SKM-1 treated with dmso at 0.1 percent for 144 hours (cell line): Measurements from ENCODE around the gene DIAPH3.

Source experiments
- DNase-seq: peaks from one replicate; lab custom pipeline; 2025; ENCODE audit not compliant: unreplicated experiment; lab: John Stamatoyannopoulos, UW

The DIAPH3 gene

DNA sequence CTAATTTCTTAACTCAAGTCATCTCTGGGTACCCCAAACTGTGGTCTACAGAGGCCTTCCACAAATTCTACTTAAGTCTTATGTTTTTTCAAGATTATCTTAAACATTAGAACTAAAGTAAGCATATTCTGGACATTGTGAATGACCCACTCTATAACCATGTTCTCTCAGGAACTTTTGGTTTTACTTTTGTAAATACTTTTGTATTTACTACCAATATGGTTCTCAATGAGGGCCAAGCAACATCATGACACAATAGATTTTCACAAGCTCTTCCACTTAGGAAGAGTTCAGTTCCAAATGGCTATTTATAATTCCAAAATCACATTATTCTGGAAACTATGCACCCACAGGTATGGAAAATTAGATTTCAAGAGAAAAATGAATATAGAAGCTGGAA, 10.8 kb downstream of the DIAPH3 start:
- DNase-seq: no peak

DNA sequence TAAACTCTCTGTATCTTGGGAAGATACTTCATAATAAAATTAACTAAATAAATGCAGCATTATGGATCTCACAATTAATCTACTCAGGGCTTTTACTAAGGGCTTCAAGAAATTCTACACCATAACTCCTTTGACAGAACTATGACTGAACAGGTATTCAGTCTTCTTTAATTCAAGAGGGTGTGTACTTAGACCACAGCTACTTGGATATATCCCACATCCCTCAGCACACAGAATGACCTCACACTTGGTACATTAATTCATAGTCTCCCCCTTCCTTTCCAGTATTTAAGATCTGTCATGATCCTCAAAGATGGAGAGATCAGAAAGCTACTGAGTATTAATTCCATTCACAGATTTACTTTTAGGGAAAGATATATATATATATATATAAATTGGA, 11.6 kb downstream of the DIAPH3 start:
- no peak for DNase-seq

DNA sequence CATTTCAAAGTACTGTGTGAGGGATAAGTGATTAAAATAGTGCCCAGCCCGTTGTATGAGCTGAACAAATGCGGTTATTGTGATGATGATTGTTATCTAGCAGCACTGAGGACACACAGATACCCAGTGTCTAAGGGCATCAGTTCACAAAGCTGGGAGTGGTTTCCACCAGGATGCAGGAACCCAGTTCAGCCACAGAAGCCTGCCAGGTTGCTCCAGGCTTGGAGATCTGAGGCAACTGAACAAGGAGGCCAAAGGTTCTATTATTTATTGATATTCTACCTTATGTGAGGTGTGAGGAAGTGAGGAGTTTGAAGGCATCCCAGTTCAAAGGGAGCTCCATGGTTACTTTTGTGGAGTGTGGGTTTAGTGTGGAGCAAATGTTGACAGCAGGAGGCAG, 13.2 kb downstream of the DIAPH3 start:
- no peak for DNase-seq

DNA sequence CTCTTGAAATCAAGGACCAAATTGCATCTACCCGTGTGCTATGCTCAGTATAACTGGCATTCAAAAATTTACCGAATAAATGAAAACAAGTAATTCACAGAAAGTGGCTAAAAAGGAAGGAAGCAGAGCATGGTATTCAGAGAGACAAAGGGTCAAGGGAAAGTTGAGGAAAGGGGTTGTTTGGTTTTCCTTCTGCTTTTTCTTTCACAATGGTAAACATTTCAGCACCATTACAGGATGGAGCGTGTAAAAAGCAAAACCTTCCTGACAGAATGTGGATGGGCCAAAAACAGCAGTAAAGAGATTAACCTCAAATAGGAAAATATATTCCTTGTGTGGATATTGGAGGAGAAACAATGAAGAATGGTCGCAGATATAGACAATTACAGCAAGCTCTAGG, 14.8 kb downstream of the DIAPH3 start:
- DNase-seq: no peak

DNA sequence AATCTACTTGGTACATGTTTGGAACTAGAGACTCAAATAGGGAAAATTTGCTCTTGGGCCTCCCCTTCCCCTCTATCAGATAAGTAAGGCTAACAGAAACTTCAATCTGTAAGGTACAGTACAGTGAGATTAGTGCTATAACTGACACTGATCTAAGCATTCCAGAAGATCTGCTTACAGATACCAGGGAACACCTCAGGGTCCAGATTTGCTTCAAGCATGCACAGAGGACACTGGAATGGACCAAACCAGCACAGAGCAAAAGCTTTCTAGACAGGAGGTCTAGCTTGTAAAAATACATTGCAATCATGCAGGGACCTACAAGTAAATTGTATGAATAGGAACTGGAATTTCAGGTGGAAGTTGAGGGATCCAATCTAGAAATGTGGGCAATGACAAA, 16.4 kb downstream of the DIAPH3 start:
- DNase-seq: no peak

DNA sequence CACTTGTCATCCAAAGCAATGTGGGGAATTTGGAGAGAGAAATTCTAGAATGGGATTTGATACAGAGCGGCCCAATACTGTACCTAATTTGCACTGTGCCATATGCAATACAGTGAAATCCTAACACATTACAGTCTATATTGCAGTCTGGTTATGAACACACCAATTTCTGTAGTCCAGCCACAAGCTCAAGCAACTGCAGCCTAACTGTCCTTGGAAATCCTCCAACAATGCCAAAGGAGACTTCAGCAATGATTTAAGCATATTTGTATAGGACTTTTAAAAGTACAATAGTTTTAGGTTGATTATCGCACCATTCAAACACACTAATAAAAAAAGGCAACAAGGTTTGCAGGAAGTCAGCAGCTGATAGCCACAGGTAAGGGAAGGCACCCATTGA, 17.3 kb downstream of the DIAPH3 start:
- no peak for DNase-seq

DNA sequence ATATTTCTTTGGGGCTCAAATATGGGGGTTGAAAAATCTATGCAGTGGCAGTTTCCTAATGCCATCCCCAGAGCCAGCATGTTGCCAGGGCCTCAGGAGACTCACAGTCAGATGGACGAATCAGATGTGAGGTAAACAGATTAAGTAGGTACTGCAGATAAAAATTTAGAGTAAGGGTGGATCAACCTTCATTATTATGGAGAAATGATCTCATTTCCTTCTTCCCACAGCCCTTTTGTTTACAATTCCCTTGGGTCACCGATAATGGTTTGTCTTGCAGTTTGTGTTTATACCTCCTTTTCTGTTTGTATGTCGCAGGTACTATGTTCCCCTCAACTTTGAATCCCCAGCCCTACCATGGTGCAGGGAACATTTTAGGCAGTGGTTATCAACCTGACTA, 20.0 kb downstream of the DIAPH3 start:
- no peak for DNase-seq

DNA sequence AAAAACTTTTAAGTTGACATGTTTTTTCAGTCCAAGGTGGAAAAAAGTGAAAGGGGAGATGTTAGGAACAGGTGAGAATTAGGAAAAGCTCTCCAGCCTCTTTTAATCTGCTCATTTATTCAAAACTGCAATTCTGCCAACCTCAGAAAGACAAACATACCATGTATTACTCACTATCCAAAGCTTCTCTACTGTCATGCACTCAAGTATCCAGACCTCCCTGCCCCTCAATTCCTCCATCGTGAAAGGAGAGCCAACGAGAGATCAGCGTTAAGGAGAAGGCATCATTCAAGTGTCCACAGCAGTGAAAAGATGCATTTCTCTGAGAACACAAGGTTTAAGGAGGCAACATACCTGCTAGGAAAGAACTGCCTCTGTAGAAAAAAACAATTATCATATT, 24.5 kb downstream of the DIAPH3 start:
- DNase-seq: no peak

DNA sequence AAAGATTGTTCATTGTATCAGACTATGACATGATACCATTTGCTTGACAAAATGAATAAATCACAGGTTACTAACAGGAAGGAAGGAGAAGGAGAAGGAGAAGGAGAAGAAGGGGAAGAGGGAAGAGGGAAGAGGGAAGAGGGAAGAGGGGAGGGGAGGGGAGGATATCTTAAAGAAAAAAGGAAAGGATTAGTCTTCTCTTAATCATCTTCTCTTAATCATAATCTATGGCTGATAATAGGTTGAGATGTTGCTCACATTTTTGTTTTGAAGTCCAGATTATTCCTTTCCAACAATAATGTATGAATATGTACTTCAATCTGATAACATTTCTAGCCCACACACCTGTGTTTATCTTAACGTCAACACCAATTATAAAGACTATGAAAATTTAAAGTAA, 25.1 kb downstream of the DIAPH3 start:
- no peak for DNase-seq

DNA sequence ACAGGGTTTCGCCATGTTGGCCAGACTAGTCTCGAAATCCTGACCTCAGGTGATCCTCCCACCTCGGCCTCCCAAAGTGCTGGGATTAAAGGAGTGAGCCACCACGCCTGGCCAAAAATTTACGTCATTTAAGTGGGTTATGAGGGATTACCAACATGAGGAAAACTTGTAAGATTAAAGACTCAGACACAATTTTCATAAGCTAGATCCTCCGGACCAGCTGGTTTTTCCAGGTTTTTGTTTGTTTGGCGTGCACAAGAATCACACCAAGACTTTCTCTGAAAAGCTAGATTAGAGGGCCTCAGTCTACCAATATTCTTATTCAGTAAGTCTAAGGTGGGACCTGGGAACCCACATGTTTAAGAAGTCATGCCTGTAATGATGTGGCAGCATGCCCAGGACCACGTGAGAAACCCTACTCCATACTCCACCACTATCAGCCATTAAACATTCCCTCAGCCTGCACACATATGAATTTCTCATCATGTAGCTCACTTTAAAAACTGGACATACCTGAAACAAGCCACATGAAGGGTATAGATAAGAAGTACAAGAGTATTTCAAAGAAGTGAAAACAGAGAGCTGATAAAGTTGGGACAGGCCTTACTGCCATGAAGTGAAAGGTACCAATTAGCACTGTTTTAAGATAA, 25.7 kb downstream of the DIAPH3 start:
- no peak for DNase-seq

DNA sequence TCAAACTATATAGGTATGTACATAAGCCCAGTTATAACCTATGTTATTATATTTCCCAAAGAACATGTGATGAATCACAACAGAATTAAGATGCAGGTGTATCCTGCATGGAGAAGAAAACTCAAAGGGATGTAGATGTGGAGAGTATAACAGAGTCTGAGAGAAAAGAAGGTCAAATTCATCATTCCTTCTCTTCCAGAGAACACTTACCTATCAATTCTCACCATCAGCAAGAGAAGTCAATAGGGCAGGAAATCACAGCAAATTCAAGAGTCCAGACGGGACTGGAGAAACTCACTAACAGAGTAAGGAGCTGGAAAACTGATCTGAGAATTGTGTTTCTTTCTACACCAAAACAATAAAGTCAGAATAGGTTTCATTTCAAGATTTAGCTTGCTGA, 28.4 kb downstream of the DIAPH3 start:
- DNase-seq: no peak

DNA sequence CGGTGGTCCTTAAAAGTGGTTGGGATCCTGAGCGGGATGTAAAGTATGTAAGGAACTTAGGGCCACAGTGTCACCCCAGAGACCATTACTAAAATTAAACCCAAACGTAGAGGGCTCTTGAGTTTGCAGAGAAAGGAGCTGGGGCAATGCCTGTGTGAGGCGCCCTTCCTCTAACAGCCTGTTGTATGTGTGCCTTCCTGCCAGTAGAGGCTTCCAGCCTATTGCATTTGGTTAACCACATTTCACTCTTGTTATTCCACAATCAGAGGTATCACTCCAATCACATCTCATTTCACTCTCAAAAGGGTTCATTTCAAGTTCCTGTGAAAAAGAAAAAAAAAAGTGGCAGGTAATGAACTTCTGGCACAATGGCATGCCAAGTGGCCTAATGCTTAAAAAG, 29.4 kb downstream of the DIAPH3 start:
- DNase-seq: no peak

DNA sequence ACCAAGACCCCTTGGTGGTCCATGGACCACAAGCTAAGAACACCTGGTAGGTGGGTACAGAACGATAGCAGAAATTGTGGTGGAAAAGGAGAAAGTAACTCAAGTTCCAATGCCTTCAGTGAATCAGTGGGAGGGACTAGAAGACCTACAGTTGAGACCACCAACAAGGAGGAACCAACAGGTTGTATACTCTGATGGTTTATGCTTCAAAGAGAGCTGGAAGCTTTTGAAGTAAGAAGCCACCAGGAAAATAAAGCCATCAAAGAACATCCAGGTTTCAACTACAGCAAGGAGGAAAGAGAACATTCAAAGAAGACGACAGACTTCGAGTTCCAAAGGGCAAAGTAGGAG, 42.4 kb downstream of the DIAPH3 start:
- DNase-seq: no peak

DNA sequence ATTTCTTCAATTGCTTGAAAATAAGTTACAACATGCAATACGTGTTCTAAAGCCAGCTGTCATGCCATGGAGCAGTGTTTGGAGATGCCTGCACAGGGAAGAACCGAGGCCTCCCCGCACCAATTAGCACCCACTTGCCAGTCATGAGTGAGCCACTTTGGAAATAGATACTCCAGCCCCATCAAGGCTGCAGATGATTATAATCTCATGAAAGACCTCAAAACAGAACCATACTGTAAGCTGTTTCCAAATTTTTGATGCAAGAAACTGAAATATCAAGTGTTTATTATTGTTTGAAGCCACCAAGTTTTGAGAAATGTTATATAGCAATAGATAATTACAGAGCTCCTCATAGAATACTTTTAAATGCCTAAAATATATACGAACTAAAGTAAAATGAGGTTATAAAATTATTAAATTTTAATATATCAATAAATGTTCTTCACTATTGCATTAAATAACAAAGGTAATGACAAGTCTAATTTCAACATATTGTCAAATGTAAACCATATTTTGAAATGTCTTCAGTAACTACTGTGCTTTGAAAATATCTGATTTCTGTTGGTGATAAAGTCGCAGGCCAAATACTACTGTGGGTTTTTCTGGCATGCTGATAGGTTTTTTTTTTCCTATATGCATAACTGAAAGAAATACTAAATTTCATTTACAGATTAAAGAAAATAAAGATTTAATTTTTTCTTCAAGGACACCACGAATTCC, 43.0 kb downstream of the DIAPH3 start:
- no peak for DNase-seq

DNA sequence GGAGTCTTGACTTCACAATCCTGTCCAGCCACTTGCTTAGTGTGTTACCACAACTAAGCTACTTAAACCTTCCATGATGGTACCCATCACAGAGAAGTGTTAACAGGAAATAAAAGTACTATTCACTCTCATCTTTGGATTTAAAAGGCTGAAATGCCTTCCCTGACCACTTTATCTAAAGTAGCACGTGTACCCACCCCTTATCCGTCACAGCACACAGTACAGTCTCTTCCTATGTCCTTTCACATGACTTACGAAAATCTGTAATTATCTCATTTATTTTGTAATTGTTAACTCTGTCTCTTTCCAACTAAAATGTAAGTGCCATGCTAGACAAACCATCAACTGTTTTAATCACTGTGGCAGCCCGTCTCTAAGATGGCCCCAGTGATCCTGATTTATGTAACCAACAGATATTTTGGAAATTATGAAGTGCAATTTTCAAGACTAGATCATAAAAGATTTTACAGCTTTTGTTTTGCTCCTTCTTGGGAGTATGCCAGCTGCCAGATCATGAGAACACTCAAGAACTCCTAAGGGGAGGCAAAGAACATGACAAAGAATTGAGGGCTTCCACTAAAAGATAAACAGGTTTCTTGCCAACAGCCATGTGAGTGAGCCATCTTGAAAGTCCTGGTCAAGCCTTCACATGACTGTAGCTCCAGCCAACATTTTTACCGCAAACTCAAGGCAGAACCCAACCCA, 44.9 kb downstream of the DIAPH3 start:
- no peak for DNase-seq

DNA sequence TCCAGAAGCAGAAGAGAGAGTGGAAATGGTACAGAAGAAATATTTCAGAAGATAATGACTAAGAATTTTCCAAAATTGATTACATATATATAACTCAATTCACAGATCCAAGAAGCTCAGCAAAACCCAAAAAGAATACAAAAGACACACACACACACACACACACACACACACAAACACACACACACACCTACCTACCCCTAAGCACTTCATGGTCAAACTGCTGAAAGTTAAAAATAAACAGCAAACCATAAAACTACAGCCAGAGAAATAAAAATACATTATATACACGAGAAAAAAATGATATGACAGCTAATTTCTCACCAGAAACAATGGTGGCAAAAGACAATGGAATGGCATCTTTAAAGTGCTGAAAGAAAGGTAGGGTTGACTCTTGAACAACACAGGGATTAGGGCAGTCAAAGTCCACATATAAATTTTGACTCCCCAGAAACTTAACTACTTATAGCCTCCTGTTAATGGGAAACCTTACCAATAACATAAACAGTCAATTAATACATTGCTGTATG, 49.2 kb downstream of the DIAPH3 start:
- DNase-seq: no peak

DNA sequence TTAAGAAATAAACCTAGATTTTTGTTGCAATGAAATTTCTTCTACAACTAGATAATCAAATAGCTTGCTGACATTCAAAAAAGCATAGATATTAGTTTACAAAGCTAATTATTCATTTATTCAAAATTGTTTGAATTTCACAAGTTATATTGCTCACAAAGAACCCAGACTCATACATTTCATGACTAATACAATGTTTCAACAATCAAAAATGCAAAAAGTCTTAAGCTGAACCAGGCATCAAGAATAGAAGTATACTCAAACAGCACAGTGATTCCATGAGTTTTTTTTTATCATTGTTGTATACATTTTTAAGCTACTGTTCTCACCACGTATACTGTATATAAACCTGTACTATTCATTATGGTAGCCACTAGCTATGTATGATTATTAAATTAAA, 51.0 kb downstream of the DIAPH3 start:
- DNase-seq: no peak

DNA sequence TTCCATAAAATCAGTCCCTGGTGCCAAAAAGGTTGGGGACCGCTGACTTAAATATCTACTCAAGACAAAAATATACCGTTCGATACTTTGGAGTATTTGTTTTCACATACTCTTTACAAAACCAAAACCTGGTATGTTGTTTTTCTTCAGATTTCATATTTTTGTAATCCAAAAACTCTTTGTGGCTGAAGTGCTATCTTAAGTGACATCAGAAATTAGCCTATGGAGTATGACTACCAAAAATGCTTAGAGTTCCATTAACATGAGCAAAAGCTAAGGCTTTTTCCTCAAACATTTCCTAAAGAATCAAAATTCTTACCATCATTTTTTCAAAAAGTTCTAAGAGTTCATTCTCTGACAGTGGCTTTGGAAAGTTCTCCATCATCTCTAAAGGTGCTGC, 52.0 kb downstream of the DIAPH3 start:
- DNase-seq: no peak

DNA sequence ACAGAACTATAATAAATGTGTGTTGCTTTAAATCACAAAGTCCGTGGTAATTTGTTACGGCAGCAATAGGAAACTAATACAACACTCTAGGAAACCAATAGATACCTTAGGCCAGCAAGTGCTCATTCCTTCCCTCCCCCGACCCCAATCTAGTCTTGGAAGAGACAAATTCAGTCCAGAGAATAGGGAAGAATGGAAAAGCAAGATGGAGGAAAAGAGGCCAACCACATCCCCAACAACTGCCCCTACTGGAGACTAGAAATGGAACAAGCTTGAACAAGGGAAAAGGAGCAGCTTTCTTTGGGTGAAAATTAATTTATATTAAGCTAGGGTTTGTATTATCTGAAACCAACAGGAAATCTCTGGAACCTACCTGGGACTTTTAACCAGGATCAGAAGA, 54.4 kb downstream of the DIAPH3 start:
- no peak for DNase-seq

DNA sequence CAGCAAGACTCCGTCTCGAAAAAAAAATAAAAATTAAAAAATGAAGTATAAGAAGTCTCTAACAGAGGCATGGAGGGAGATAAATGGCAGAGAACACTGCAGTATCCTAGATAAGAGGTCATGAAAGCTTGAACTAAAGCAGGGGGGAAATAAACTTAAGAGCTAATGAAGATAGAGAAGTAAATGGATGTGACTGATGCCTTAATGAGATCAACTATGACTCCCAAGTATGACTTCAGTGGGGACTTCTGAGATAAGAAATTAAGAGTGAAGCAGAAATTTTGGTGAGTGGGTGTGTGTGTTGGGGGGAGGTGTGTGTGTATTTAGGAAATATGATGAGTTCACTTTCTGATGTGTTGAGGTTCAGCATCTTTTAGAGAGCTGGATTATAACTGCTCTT, 55.1 kb downstream of the DIAPH3 start:
- no peak for DNase-seq

DNA sequence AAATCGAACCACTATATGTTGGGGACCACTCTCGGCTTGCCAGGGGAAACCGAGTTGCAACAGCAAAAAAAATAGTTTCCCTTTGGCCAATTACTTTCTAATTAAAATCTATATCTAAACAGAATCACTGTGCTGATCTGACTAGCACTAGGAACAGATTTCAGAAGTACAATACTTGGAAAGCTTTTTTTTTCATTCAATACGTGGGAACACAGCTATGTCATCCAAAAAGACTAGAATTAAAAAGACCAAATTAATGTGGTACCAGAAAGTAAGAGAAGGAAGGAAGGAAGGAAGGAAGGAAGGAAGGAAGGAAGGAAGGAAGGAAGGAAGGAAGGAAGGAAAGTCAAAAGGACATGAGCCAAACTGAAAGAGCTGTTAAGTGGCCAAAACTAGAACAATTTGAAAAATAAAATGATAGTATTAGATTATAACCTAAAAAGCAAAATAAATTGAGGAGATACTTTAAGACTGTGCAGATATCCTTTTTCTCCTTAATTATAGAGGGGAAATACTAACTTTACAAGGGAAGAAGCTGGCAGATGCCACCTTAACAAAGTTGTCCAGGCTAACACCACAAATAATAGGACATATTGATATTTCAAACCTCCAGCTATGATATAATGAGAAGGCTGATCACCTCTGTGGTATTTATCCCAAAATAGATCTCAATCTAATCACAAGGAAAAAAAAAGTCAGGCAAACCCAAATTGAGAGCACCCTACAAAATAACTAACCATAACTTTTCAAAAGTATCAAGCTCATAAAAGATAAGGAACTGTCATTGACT, 63.9 kb downstream of the DIAPH3 start:
- DNase-seq: no peak

DNA sequence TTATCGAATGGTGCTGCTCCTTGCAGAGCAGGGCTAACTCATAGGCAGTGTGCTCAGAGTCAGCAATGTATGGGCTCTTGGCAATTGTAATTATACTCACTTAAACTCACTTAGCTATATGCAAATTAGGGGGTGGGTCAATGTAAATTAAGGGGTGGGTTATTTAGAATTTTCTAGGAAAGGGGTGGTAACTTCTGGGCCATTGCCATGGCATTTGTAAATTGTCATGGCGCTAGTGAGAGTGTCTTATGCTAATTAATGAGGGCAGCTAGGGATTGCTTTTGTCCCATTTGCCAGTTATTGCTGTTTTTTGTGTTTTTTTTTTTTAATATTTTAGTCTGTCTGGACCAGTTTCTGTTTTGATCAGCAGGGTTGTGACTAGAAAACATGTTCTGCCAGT, 68.4 kb downstream of the DIAPH3 start:
- no peak for DNase-seq
